ENCODE measurements around the gene ATP1A3.

DNA sequence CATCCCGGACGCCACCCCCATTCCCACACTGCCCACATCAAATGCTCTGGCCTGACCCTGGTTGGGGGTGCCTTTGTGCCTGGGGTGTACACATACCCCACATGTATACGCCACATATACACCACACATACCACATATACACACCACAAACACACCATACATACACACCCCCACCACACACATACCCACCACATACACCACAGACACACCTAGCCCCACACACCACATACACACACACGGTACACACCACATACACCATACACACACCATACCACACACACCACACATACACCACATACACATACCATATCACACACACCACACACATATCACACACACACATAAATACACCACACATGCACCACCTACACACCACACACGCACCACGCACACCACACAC lies 75.9 kb downstream of the ATP1A3 start:
- TF ChIP-seq ZNF274 (IDR thresholded peaks at IDR 0.05; ENCODE audit: low read depth, low read length) (no peak), YY1 (IDR thresholded peaks at IDR 0.05; ENCODE audit: insufficient read depth, insufficient read length) (no peak), SUZ12 (IDR thresholded peaks at IDR 0.05; ENCODE audit: extremely low read depth, insufficient read depth, insufficient read length) (no peak)
